Stimulated activated naive CD8-positive, alpha-beta T cell treated with anti-CD3 and anti-CD28 coated beads, Interleukin-15, Interleukin-2, amounts not matched to agents 100 U/mL and 50 U/mL, for 24 hours (primary cell): ENCODE data around the gene KCNA2.

Experiments used
- ATAC-seq: fragments of 150-1000 bp; cut with Tn5 transposase; one replicate; pipeline ENCODE4 v1.10.0; 2021
- DNase-seq: peaks from one replicate; pipeline ENCODE4 v3.0.0; 2021

The KCNA2 gene

GRCh38 chr1:110605901-110606656, at the start of gene KCNA2:
TSS of gene KCNA2 (minus strand) at chr1:110606358. CDS start at chr1:110604782, 1,576 bp downstream.
- ATAC-seq (no peak), DNase-seq (peak; percentile 18)

DNA sequence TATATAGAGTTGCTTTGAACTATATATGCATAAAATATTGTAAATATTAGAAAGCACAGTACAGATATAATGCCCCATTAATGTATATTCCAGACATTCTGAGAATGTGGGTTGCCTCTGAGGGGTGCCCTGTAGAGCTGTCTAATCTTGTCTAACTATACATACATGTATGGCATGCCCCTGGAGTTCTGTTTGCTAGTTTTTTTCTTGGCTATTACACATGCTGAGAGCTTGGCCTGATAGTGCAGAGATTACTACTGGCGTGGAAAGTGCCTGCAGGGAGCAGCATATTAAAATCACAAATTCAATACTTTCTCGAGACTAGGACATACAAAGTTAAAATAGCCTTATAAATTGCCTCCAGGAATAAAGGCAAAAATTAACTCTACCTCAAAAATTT, 44.5 kb upstream of the KCNA2 start:
- ATAC-seq = no peak
- no peak for DNase-seq

- ATAC-seq (no peak), DNase-seq (no peak)
Observed at GRCh38 chr1:110648417-110648816, 42.3 kb upstream of the KCNA2 start.

DNA sequence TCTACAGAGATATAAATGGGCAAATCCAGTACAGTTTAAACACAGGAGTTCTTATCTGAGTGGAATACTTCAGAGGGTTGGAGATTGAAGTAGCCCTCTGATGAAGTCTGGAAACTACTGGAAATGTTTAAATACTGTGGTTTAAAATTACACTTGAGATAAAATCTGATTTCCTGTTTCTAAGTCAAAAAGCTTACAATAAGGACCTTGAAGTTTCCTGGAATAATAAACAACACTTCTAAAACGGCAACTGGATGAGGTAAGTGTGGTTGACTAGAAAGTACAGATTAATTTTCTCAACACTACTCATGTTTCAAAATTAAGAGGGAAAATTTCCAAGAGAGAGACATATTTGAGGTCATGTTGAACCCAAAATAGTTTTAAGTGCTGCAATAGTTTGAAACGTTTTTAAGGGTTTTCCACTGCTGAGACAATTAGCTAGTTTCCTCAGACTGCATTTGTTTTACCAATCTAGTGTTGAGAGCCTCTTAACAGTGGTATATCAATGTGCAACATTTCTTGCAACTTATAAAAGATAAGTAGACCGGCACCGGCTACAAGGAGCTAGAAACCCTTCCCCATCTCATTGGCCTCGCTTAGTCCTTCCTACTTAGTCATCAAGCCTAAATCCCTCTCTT, 41.2 kb upstream of the KCNA2 start:
- DNase-seq (no peak), ATAC-seq (peak; percentile 71)

- DNase-seq (no peak), ATAC-seq (peak; percentile 65)
Observed at GRCh38 chr1:110645821-110646735, 39.9 kb upstream of the KCNA2 start.

- no peak for DNase-seq
- no peak for ATAC-seq
Observed at GRCh38 chr1:110645211-110645610, 39.1 kb upstream of the KCNA2 start.

DNA sequence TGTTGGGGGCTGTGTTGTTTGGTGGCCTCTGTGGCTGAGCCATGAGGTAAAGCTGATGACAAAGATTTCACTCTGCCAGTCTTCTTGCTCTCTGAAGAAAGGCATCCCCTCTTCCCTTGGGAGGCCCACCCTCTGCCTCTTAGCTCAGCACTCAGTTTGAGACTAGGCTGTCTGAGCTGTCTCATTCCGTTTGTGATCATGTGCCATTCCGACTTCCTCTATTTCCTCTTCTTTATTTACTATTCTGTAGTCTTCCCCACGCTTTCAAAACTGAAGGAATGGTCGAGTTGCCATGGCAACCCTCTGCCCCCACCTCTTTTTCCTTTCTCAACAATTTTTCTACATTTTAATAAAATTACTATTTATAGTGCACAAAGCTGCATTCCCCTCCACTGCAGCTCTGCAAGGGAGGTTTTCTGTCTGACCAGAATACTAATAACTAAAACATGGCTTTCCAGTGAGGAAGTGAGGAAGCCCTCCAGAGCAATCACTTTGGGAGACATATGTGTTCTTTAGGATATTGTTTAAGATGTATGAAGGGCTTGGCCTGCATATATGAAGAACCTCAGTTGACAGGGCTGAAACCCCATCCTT, 37.8 kb upstream of the KCNA2 start:
- DNase-seq = no peak
- no peak for ATAC-seq

- DNase-seq (no peak), ATAC-seq (no peak)
Observed at GRCh38 chr1:110639724-110640386, 33.7 kb upstream of the KCNA2 start.

DNA sequence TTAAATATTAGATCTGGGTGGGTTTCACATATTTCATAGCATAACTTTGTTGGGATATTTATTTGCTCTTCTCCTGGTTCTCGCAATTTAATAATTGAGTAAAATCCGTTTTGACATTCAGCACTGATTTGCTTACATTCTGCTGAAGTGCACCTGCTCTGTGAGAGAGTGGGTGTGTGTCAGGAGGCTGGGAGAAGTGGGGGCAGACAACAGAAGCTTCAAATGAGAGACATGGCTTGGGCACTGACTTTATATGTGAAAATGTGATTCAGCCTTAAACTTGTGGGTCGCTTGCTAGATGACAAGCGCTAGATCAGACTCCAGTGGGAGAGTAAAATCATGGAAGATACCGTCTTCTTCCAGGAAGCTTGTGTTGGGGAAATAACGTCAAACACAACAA, 32.4 kb upstream of the KCNA2 start:
- DNase-seq (no peak), ATAC-seq (no peak)

GRCh38 chr1:110638058-110638457, 31.9 kb upstream of the KCNA2 start:
- ATAC-seq = no peak

GRCh38 chr1:110637475-110637874, 31.3 kb upstream of the KCNA2 start:
- ATAC-seq = no peak

More at GRCh38 chr1:110638058-110638457, 31.9 kb upstream of the KCNA2 start:
- no peak for DNase-seq

GRCh38 chr1:110636149-110636935, 30.2 kb upstream of the KCNA2 start:
- ATAC-seq (no peak), DNase-seq (no peak)

More at GRCh38 chr1:110637475-110637874, 31.3 kb upstream of the KCNA2 start:
- DNase-seq = no peak

DNA sequence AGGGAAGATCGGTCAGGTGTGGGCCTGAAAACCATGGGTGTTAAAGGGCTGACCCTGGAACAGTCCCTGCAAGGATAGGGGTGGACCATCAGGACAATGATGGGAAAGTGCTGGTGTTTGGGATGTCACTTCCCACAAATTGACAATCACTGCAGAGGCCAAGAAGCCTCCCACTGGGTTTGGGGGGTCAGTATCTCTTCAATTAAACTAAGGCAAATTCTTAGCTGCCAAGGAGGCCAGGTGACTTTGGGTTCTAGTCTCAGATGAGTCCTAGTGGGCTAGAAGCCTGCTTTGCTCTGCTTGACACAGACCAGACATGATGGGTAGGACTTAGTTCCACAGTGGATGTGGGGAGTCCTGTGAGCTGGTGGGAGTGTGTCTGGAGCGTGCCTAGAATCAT, 29.3 kb upstream of the KCNA2 start:
- no peak for DNase-seq
- ATAC-seq = no peak

- ATAC-seq = peak; percentile 79
- peak; percentile 80 for DNase-seq
Observed at GRCh38 chr1:110634455-110635311, 28.5 kb upstream of the KCNA2 start.

DNA sequence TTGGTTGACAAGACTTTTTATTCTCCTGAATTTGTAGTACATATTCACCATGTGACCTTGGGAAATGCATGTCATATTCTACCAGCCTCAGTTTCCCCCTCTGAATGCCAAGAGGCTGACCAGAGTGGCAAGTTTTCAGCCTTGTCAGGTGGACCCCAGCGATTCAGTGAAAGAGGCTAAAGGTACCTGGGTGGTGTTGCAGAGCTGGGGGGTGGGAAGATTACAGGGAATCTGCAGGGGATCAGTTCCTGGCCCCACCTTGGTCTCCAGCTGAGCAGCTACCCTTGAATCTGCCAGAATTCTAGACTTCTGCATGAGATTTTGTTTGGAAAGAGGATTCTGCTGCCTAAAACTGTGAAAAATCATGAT, 27.9 kb upstream of the KCNA2 start:
- ATAC-seq (no peak), DNase-seq (no peak)

DNA sequence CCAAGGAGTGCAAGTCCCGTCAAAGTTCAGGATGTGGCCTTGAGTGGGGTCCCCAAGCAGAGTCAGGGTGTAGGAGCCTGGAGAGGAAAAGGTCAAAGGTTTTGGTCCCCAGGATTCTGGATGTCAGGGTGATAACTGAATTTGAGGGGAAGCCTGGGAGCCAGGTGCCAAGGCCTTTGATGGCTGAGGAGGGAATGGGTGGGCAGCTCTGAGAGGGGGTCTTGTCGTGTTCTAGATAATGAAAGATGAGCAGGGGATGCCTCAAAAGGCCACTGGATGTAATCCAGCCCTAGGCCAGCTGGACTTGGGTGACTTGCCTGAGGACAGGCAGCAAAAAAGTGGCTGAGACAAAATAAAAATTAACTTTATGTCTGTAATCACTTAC, 27.5 kb upstream of the KCNA2 start:
- DNase-seq = no peak
- ATAC-seq = no peak

- ATAC-seq (no peak), DNase-seq (peak; percentile 2)
Observed at GRCh38 chr1:110631836-110632620, 25.9 kb upstream of the KCNA2 start.

DNA sequence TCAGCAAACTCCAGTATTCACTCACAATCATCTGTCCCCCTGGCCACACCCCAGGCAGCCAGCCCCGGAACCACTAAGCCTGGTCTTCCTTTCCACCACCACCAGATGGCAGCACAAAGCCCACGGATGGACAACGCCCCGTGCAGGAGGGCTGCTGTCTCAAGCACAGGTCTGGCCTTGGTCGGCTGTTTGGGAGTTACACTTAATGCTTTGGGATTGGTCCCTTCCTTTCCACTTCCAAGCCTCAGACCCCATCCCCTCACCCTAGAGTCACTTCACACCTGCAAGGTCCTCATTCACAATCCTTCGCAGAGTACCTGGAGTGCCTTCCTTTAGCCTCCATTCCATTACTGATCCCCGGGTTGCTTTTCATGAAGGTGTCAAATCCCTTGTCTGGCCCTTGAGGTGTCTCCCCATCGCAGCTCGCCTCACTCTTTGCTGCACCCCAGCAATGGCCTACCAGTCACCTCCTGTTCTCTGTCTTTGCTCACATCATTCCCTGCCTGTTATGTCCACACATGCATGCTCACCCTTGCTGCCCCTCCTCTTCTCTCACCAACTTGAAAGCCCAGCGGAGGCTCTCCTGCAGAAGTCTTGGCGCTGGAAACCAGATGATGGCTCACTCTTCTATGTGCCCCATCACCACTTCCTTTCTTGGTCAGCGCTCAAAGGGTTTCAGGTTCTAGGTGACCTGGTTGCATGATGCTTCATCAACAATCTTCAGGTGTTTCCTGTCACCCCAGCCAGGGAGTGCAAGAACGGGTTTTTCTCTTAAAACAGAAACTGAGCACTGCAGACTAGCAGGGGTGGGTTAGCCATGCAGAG, 24.9 kb upstream of the KCNA2 start:
- ATAC-seq (peak; percentile 70), DNase-seq (peak; percentile 88)
